Measurements from ENCODE around the gene TULP3.

The TULP3 gene

GRCh38 chr12:2890388-2891239 lies at the start of gene TULP3:
TULP3 (plus strand) TSS chr12:2890891; CDS start chr12:2890948, 57 bp downstream.
- H3K27ac ChIP-seq = peak within 1 kb of the TSS; percentile 98 to 99
- TF ChIP-seq CTCF (IDR thresholded peaks at IDR 0.05) = no peak
- peak; percentile 99 for DNase-seq (ENCODE audit: low spot score)
- peak within 1 kb of the TSS; percentile 90 for H3K4me3 ChIP-seq

GRCh38 chr12:2841056-2841650 lies 49.5 kb upstream of the TULP3 start:
- DNase-seq (ENCODE audit: low spot score) = no peak
- Histone ChIP-seq H3K4me3 (no peak overlapping the region), H3K27ac (peak overlapping the region in 1 of 2 donors; percentile 71)
- TF ChIP-seq CTCF (IDR thresholded peaks at IDR 0.05) = no peak

- no peak overlapping the region for H3K4me3 ChIP-seq
- peak overlapping the region; percentile 61 to 77 for H3K27ac ChIP-seq
- DNase-seq (ENCODE audit: low spot score) = no peak
- no peak for TF ChIP-seq CTCF (IDR thresholded peaks at IDR 0.05)
Observed at GRCh38 chr12:2842948-2843347, 47.7 kb upstream of the TULP3 start.

GRCh38 chr12:2844786-2845185 lies 45.9 kb upstream of the TULP3 start:
- no peak for DNase-seq (ENCODE audit: low spot score)
- Histone ChIP-seq H3K4me3 (no peak overlapping the region), H3K27ac (peak overlapping the region; percentile 61 to 77)
- no peak for TF ChIP-seq CTCF (IDR thresholded peaks at IDR 0.05)

- no peak for TF ChIP-seq CTCF (IDR thresholded peaks at IDR 0.05)
- peak; percentile 83 for DNase-seq (ENCODE audit: low spot score)
- Histone ChIP-seq H3K4me3 (no peak overlapping the region), H3K27ac (peak overlapping the region; percentile 61 to 77)
Observed at GRCh38 chr12:2845280-2845679, 45.4 kb upstream of the TULP3 start.

- TF ChIP-seq CTCF (IDR thresholded peaks at IDR 0.05) = no peak
- Histone ChIP-seq H3K4me3 (no peak overlapping the region), H3K27ac (no peak overlapping the region)
- no peak for DNase-seq (ENCODE audit: low spot score)
Observed at GRCh38 chr12:2851931-2852330, 38.8 kb upstream of the TULP3 start.

- peak; percentile 78 for TF ChIP-seq CTCF (IDR thresholded peaks at IDR 0.05)
- no peak overlapping the region for H3K4me3 ChIP-seq
- DNase-seq (ENCODE audit: low spot score) = no peak
Observed at GRCh38 chr12:2853626-2854025, 37.1 kb upstream of the TULP3 start.

More at GRCh38 chr12:2853626-2854025, 37.1 kb upstream of the TULP3 start:
- no peak overlapping the region for H3K27ac ChIP-seq

Measured in coronary artery (tissue), 2 donors.